Testis (tissue), 2 donors: Measurements from ENCODE around the gene YWHAH.
"Not testable (repeated sequence)": the region's sequence is repeated elsewhere in the genome, so short reads cannot be mapped to it uniquely, and the experiment has no call there.

Experiments used
- CTCF ChIP-seq, 3 experiments: fragments of 450-650 bp in 2 of 3; fragments of 200-600 bp in 1 of 3; sonication (generic) in 1 of 3; IDR thresholded peaks; one replicate each; pipeline ENCODE4 v1.5.1; 2016 to 2019; ENCODE audit warnings: antibody characterized with exemption in 3 of 3, mild to moderate bottlenecking in 2 of 3, moderate library complexity in 1 of 3
- POLR2A ChIP-seq: fragments of 450-650 bp; IDR thresholded peaks from one replicate; pipeline ENCODE4 v1.6.1; 2017; ENCODE audit warnings: antibody characterized with exemption, mild to moderate bottlenecking, moderate library complexity

GRCh38 chr22:31981976-31982375, 37.6 kb downstream of the YWHAH start:
- not testable (repeated sequence) for TF ChIP-seq CTCF (IDR thresholded peaks at IDR 0.05); POLR2A
